ENCODE results near the gene RAB11FIP4.

- TF ChIP-seq, protein P1, sequence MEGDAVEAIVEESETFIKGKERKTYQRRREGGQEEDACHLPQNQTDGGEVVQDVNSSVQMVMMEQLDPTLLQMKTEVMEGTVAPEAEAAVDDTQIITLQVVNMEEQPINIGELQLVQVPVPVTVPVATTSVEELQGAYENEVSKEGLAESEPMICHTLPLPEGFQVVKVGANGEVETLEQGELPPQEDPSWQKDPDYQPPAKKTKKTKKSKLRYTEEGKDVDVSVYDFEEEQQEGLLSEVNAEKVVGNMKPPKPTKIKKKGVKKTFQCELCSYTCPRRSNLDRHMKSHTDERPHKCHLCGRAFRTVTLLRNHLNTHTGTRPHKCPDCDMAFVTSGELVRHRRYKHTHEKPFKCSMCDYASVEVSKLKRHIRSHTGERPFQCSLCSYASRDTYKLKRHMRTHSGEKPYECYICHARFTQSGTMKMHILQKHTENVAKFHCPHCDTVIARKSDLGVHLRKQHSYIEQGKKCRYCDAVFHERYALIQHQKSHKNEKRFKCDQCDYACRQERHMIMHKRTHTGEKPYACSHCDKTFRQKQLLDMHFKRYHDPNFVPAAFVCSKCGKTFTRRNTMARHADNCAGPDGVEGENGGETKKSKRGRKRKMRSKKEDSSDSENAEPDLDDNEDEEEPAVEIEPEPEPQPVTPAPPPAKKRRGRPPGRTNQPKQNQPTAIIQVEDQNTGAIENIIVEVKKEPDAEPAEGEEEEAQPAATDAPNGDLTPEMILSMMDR (conservative IDR thresholded peaks at IDR 0.05 in 1 of 2, IDR thresholded peaks at IDR 0.05 in 1 of 2; ENCODE audit: low read depth in 1 of 2, low read length in 2 of 2) = no peak
- TF ChIP-seq EZH2 (IDR thresholded peaks at IDR 0.05; ENCODE audit: low read length, missing control alignments) = no peak
Observed at GRCh38 chr17:31549121-31549524, 157.6 kb downstream of the RAB11FIP4 start.
